Gastroesophageal sphincter (tissue), 4 donors: ENCODE results near the gene LILRA2. TPM values are rescaled to one million over a fixed set of nuclear protein-coding genes. Genes with fewer than 3 reads are reported as not detected.
A peak's percentile ranks its signal among the peaks of the same experiment; 100 is the strongest.

Experiments used
- ATAC-seq: fragments of 150-250 bp; one replicate; pipeline ENCODE4 v1.9.1; 2016; ENCODE audit warnings: mild to moderate bottlenecking, moderate library complexity
- H3K27ac ChIP-seq, 4 donors: fragments of 200-600 bp; sonication (generic) in 3 of 4; 1 replicate in 3 of 4; 2 replicates in 1 of 4; pipeline ENCODE4 v1.5.1; 2016 to 2019
- H3K27me3 ChIP-seq: fragments of 200-600 bp; sonication (generic); one replicate; pipeline ENCODE4 v1.5.1; 2019
- H3K36me3 ChIP-seq, 2 donors: fragments of 200-600 bp; sonication (generic); one replicate each; pipeline ENCODE4 v1.5.1; 2019; ENCODE audit warnings: control low read depth in 1 of 2
- H3K4me1 ChIP-seq, 3 donors: fragments of 200-600 bp; sonication (generic); 1 replicate in 2 of 3; 2 replicates in 1 of 3; pipeline ENCODE4 v1.5.1; 2016 to 2019; ENCODE audit warnings: control low read depth in 2 of 3
- H3K4me3 ChIP-seq, 2 donors: fragments of 200-600 bp; sonication (generic); one replicate each; pipeline ENCODE4 v1.5.1; 2019; ENCODE audit warnings: mild to moderate bottlenecking in 1 of 2, moderate library complexity in 1 of 2
- H3K9me3 ChIP-seq, 3 donors: fragments of 200-600 bp; sonication (generic); one replicate each; pipeline ENCODE4 v1.5.1; 2017 to 2019; ENCODE audit warnings: control low read depth in 2 of 3
- CTCF ChIP-seq, 4 experiments: fragments of 200-600 bp in 2 of 4; fragments of 450-650 bp in 2 of 4; sonication (generic) in 1 of 4; IDR thresholded peaks; one replicate each; pipeline ENCODE4 v1.5.1; 2017 to 2019; ENCODE audit warnings: antibody characterized with exemption in 4 of 4, mild to moderate bottlenecking in 2 of 4, moderate library complexity in 2 of 4
- EP300 ChIP-seq: sonication (generic); formaldehyde crosslinking; IDR thresholded peaks from one replicate; pipeline ENCODE4 v1.6.1; 2017; ENCODE audit warnings: antibody characterized with exemption, mild to moderate bottlenecking
- POLR2A ChIP-seq, 2 donors: fragments of 450-650 bp; IDR thresholded peaks; one replicate each; pipeline ENCODE4 v1.6.1; 2017; ENCODE audit warnings: antibody characterized with exemption in 2 of 2, mild to moderate bottlenecking in 2 of 2, moderate library complexity in 1 of 2
- POLR2AphosphoS5 ChIP-seq: sonication (generic); formaldehyde crosslinking; IDR thresholded peaks from one replicate; pipeline ENCODE4 v1.6.1; 2017; ENCODE audit warnings: antibody characterized with exemption
- WGBS, 2 donors: methylation state at CpG; one replicate each; pipeline ENCODE4 v1.1.5; 2018; ENCODE audit warnings: low coverage in 1 of 2; 5-methylcytosine and 5-hydroxymethylcytosine counted together
- total RNA-seq, 4 donors: library from RNA; depleted of rRNA; stranded (reverse); fragments of >200 nt; gene quantifications; one replicate each; pipeline ENCODE4 v1.1.0, GENCODE V29; 2016

LILRA2 gene
- total RNA-seq: 1 to 10 TPM in 2 of 4 donors, under 1 TPM in 2; 0.47 to 2.4 (median 1.5) TPM

DNA sequence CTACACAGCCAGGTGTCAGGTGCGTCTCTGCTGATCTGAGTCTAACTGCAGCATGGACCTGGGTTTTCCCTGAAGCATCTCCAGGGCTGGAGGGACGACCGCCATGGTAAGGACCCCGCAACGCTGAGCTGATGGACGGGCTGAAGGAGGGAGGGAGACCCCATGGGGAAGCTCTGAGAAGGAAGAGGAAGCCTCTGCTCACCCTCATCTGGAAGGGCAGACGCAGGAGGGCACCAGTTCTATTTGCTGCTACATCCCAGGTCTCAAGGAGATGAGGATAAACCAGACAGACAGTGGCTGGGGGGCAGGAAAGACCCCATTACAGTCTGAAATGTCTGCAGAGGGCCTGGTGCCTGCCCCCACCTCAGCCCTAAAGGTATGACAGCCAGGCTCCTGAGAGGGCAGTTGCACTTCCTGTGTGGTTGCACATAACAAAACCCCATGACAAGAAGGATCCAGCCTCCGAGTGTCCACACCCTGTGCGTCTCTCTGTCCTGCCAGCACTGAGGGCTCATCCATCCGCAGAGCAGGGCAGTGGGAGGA, at the start of gene LILRA2:
TSS of gene LILRA2 (plus strand) at position 461 of the 543 bp plus-strand sequence. CDS start 89 bp downstream, outside the sequence.
- H3K9me3 ChIP-seq: peaks cover 0 to 4% (median 0%) of the 10 kb centered on the region in 3 donors
- H3K27ac ChIP-seq: peak within 1 kb of the TSS in 1 of 4 donors; percentile 1
- 69% methylated on average over 3 of the region's 10 CpGs; no CpG with 5 or more reads in 1 of the 2 donors for WGBS, 2 donors
- TF ChIP-seq POLR2A (IDR thresholded peaks at IDR 0.05) (no peak), EP300 (no peak), POLR2AphosphoS5 (no peak), CTCF (IDR thresholded peaks at IDR 0.05) (no peak)
- H3K36me3 ChIP-seq: no peaks in the 10 kb centered on the region
- peak within 1 kb of the TSS in 1 of 2 donors; percentile 19 for H3K4me3 ChIP-seq
- ATAC-seq: no peak
- H3K4me1 ChIP-seq: no peaks in the 10 kb centered on the region
- H3K27me3 ChIP-seq: peaks cover 41% of the 10 kb centered on the region

GRCh38 chr19:54525636-54526035, 48.0 kb upstream of the LILRA2 start:
- H3K36me3 ChIP-seq: no peaks in the 10 kb centered on the region
- H3K27ac ChIP-seq: no peak overlapping the region
- no peaks in the 10 kb centered on the region for H3K4me1 ChIP-seq
- 78 to 86% methylated on average over 5 of the region's 5 CpGs for WGBS, 2 donors
- peaks cover 52% of the 10 kb centered on the region for H3K27me3 ChIP-seq
- no peak for ATAC-seq
- no peaks in the 10 kb centered on the region for H3K9me3 ChIP-seq
- no peak for TF ChIP-seq POLR2AphosphoS5
- TF ChIP-seq EP300: no peak
- no peak for TF ChIP-seq CTCF (IDR thresholded peaks at IDR 0.05)
- TF ChIP-seq POLR2A (IDR thresholded peaks at IDR 0.05): no peak
- no peak overlapping the region for H3K4me3 ChIP-seq

DNA sequence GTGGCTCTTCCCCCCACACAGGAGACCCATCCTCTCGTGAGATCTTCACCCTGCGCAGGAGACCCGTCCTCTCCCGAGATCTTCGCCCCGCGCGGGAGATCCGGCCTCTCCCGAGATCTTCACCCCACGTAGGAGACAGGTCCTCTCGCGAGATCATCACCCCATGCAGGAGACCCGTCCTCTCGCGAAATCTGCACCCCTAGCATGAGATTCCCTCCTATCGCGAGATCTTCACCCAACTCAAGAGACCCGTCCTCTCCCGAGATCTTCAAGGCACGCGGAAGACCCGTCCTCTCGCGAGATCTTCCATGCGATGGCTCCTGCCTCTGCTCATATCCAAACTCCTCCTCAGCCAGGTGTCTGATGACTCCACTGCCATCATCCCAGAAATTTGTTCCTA, 46.6 kb upstream of the LILRA2 start:
- H3K27ac ChIP-seq: no peak overlapping the region
- no peak for ATAC-seq
- H3K36me3 ChIP-seq: no peaks in the 10 kb centered on the region
- H3K27me3 ChIP-seq: peaks cover 39% of the 10 kb centered on the region
- no peak overlapping the region for H3K4me3 ChIP-seq
- no peaks in the 10 kb centered on the region for H3K9me3 ChIP-seq
- no peaks in the 10 kb centered on the region for H3K4me1 ChIP-seq
- whole genome bisulfite sequencing, 2 donors: 96 to 98% methylated on average over 12 to 19 of the region's 26 CpGs
- TF ChIP-seq POLR2AphosphoS5 (no peak), CTCF (IDR thresholded peaks at IDR 0.05) (no peak), POLR2A (IDR thresholded peaks at IDR 0.05) (no peak), EP300 (no peak)

GRCh38 chr19:54530866-54531265, 42.7 kb upstream of the LILRA2 start:
- no peaks in the 10 kb centered on the region for H3K9me3 ChIP-seq
- no peak overlapping the region for H3K4me3 ChIP-seq
- H3K27me3 ChIP-seq: peaks cover 64% of the 10 kb centered on the region
- H3K4me1 ChIP-seq: no peaks in the 10 kb centered on the region
- 57 to 68% methylated on average over 5 of the region's 5 CpGs for WGBS, 2 donors
- TF ChIP-seq CTCF (IDR thresholded peaks at IDR 0.05) (no peak), POLR2AphosphoS5 (no peak), EP300 (no peak)
- H3K27ac ChIP-seq: no peak overlapping the region
- H3K36me3 ChIP-seq: no peaks in the 10 kb centered on the region
- ATAC-seq: no peak

DNA sequence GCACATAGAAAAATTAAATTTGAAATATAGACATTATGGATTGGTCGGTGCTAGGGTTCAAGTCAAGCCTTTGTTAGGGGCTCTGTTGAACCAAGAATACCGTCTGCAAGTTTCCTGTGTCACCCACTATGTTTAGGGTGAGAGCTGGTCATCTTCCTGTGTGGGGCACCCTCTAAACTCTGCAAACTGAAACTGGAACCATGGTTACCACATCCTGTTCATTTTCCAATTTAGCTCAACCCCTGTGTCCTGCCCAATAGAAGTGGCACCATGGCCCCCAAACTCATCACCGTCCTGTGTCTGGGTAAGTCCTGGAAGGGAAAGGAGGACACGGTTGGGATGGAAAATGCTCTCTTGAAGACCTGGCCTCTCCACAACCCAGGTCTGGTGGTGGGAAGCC, 41.1 kb upstream of the LILRA2 start:
- 41 to 71% methylated on average over 3 to 4 of the region's 4 CpGs for WGBS, 2 donors
- ATAC-seq: no peak
- Histone ChIP-seq H3K4me3 (no peak overlapping the region), H3K36me3 (no peaks in the 10 kb centered on the region), H3K27me3 (peaks cover 69% of the 10 kb centered on the region), H3K4me1 (no peaks in the 10 kb centered on the region), H3K9me3 (no peaks in the 10 kb centered on the region), H3K27ac (no peak overlapping the region)
- TF ChIP-seq POLR2AphosphoS5 (no peak), EP300 (no peak), CTCF (IDR thresholded peaks at IDR 0.05) (no peak), POLR2A (IDR thresholded peaks at IDR 0.05) (no peak)
